OCI-LY3 (cell line): Measurements from ENCODE around the gene SASH1.

Source experiments
- H2AFZ ChIP-seq: fragments of 200-600, 300-600 bp; shearing (Covaris generic); 2 replicates; pipeline ENCODE4 v1.6.0; 2014; ENCODE audit warnings: antibody characterized with exemption, low read depth, low read length
- H3K27ac ChIP-seq: fragments of 200-600, 300-600 bp; sonication (generic); 2 replicates; pipeline ENCODE4 v1.5.1; 2014; ENCODE audit warnings: mild to moderate bottlenecking, low read length, moderate library complexity, mixed read lengths
- H3K27me3 ChIP-seq: fragments of 200-600, 300-600 bp; sonication (generic); 2 replicates; pipeline ENCODE4 v1.6.1; 2014; ENCODE audit warnings: low read depth, low read length, mixed read lengths
- H3K36me3 ChIP-seq: fragments of 200-600, 300-600 bp; sonication (generic); replicated peaks from 2 replicates; pipeline ENCODE3; 2014; ENCODE audit warnings: low read depth, low read length, mixed read lengths
- H3K4me1 ChIP-seq: fragments of 300-600, 200-600 bp; sonication (generic); 2 replicates; pipeline ENCODE4 v1.6.1; 2014; ENCODE audit warnings: low read length, mixed read lengths
- H3K4me2 ChIP-seq: fragments of 200-600, 300-600 bp; sonication (generic); 2 replicates; pipeline ENCODE4 v1.6.1; 2014; ENCODE audit warnings: low read length, mixed read lengths
- H3K4me3 ChIP-seq: fragments of 300-600, 200-600 bp; sonication (generic); 2 replicates; pipeline ENCODE4 v1.5.1; 2014; ENCODE audit warnings: antibody characterized with exemption, mild to moderate bottlenecking, low read length, moderate library complexity
- H3K79me2 ChIP-seq: fragments of 300-600, 200-600 bp; shearing (Covaris generic); 2 replicates; pipeline ENCODE4 v1.6.1; 2014; ENCODE audit warnings: mild to moderate bottlenecking, low read length, mixed read lengths
- H3K9ac ChIP-seq: fragments of 300-600, 200-600 bp; shearing (Covaris generic); 2 replicates; pipeline ENCODE4 v1.6.0; 2014; ENCODE audit warnings: mild to moderate bottlenecking, low read length, moderate library complexity
- H3K9me3 ChIP-seq: fragments of 200-600, 300-600 bp; shearing (Covaris generic); 2 replicates; pipeline ENCODE4 v1.6.1; 2014; ENCODE audit warnings: low read length, mixed read lengths; ENCODE audit not compliant: insufficient read depth
- H4K20me1 ChIP-seq: fragments of 200-600, 300-600 bp; sonication (generic); 2 replicates; pipeline ENCODE4 v1.6.1; 2016; ENCODE audit warnings: low read length, mixed read lengths; ENCODE audit not compliant: insufficient read depth
- EZH2phosphoT487 ChIP-seq: fragments of 200-600 bp; shearing (Covaris generic); IDR thresholded peaks from 2 replicates; pipeline ENCODE4 v1.6.1; 2018; ENCODE audit warnings: antibody characterized with exemption, mixed run types, low read depth
- TF ChIP-seq, protein P1 (sequence below): fragments of 200-600, 300-600 bp; sonication (generic); IDR thresholded peaks from 2 replicates; pipeline ENCODE4 v1.5.1; 2014; ENCODE audit warnings: antibody characterized with exemption, low read length, low read depth

SASH1 gene

GRCh38 chr6:148296771-148297170 is 45.9 kb upstream of the SASH1 start:
- no peak overlapping the region for H2AFZ ChIP-seq
- no peaks in the 10 kb centered on the region for H3K79me2 ChIP-seq
- no peaks in the 10 kb centered on the region for H3K27me3 ChIP-seq
- H4K20me1 ChIP-seq = no peaks in the 10 kb centered on the region
- H3K4me1 ChIP-seq = no peaks in the 10 kb centered on the region
- no peak overlapping the region for H3K9ac ChIP-seq
- H3K36me3 ChIP-seq = no peaks in the 10 kb centered on the region
- no peak overlapping the region for H3K27ac ChIP-seq
- H3K9me3 ChIP-seq = no peaks in the 10 kb centered on the region
- no peak overlapping the region for H3K4me2 ChIP-seq
- no peak overlapping the region for H3K4me3 ChIP-seq
- TF ChIP-seq EZH2phosphoT487 = no peak
- TF ChIP-seq, protein P1, sequence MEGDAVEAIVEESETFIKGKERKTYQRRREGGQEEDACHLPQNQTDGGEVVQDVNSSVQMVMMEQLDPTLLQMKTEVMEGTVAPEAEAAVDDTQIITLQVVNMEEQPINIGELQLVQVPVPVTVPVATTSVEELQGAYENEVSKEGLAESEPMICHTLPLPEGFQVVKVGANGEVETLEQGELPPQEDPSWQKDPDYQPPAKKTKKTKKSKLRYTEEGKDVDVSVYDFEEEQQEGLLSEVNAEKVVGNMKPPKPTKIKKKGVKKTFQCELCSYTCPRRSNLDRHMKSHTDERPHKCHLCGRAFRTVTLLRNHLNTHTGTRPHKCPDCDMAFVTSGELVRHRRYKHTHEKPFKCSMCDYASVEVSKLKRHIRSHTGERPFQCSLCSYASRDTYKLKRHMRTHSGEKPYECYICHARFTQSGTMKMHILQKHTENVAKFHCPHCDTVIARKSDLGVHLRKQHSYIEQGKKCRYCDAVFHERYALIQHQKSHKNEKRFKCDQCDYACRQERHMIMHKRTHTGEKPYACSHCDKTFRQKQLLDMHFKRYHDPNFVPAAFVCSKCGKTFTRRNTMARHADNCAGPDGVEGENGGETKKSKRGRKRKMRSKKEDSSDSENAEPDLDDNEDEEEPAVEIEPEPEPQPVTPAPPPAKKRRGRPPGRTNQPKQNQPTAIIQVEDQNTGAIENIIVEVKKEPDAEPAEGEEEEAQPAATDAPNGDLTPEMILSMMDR = no peak

GRCh38 chr6:148298683-148299082 is 44.0 kb upstream of the SASH1 start:
- Histone ChIP-seq H3K27ac (no peak overlapping the region), H3K9me3 (no peaks in the 10 kb centered on the region), H4K20me1 (no peaks in the 10 kb centered on the region), H3K9ac (no peak overlapping the region), H3K4me2 (no peak overlapping the region), H2AFZ (no peak overlapping the region), H3K4me3 (no peak overlapping the region), H3K4me1 (no peaks in the 10 kb centered on the region), H3K79me2 (no peaks in the 10 kb centered on the region), H3K36me3 (no peaks in the 10 kb centered on the region), H3K27me3 (no peaks in the 10 kb centered on the region)
- TF ChIP-seq, protein P1 = no peak
- no peak for TF ChIP-seq EZH2phosphoT487

GRCh38 chr6:148303616-148304015 is 39.0 kb upstream of the SASH1 start:
- H3K27ac ChIP-seq = no peak overlapping the region
- no peaks in the 10 kb centered on the region for H3K79me2 ChIP-seq
- TF ChIP-seq, protein P1 = no peak
- TF ChIP-seq EZH2phosphoT487 = no peak

GRCh38 chr6:148304976-148305375 is 37.7 kb upstream of the SASH1 start:
- no peaks in the 10 kb centered on the region for H3K4me1 ChIP-seq
- no peaks in the 10 kb centered on the region for H3K36me3 ChIP-seq
- H3K79me2 ChIP-seq = no peaks in the 10 kb centered on the region
- no peaks in the 10 kb centered on the region for H4K20me1 ChIP-seq
- no peak overlapping the region for H3K27ac ChIP-seq
- TF ChIP-seq, protein P1 = no peak
- TF ChIP-seq EZH2phosphoT487 = no peak
- no peak overlapping the region for H3K4me3 ChIP-seq
- H3K9ac ChIP-seq = no peak overlapping the region
- H3K9me3 ChIP-seq = no peaks in the 10 kb centered on the region
- H3K4me2 ChIP-seq = no peak overlapping the region
- no peaks in the 10 kb centered on the region for H3K27me3 ChIP-seq
- no peak overlapping the region for H2AFZ ChIP-seq

More at GRCh38 chr6:148303616-148304015, 39.0 kb upstream of the SASH1 start:
- Histone ChIP-seq H4K20me1 (no peaks in the 10 kb centered on the region), H3K9me3 (no peaks in the 10 kb centered on the region), H3K4me3 (no peak overlapping the region), H3K9ac (no peak overlapping the region), H3K27me3 (no peaks in the 10 kb centered on the region), H3K4me1 (no peaks in the 10 kb centered on the region), H2AFZ (no peak overlapping the region), H3K36me3 (no peaks in the 10 kb centered on the region), H3K4me2 (no peak overlapping the region)
